WTC11 (cell line): ENCODE data around the gene SMARCA4. TPM values are rescaled to one million over a fixed set of nuclear protein-coding genes. Genes with fewer than 3 reads are reported as not detected.

Experiments used
- ATAC-seq: fragments of 200-7000 bp; cut with Tn5 transposase; 2 replicates; pipeline ENCODE4 v1.10.0; 2021; ENCODE audit warnings: mild to moderate bottlenecking, moderate library complexity
- CTCF ChIA-PET: fragments of 300-600 bp; sonication (Branson Sonifier 250); formaldehyde crosslinking; loops from one replicate; lab custom pipeline; 2021; ENCODE audit warnings: antibody characterized with exemption; lab: Charles Lee
- POLR2A ChIA-PET: fragments of 350-600 bp; sonication (Branson Sonifier 250); formaldehyde crosslinking; loops from one replicate; lab custom pipeline; 2021; ENCODE audit warnings: antibody characterized with exemption; lab: Charles Lee
- DNase-seq: peaks from one replicate; pipeline ENCODE4 v3.0.0; 2021; ENCODE audit warnings: low spot score
- H3K27ac Mint-ChIP-seq: 2 replicates; pipeline ENCODE4 v1.8.0; 2021; ENCODE audit warnings: mixed read lengths
- H3K27me3 Mint-ChIP-seq: 2 replicates; pipeline ENCODE4 v1.8.0; 2021; ENCODE audit warnings: low read depth, mild to moderate bottlenecking, moderate library complexity, mixed read lengths
- H3K36me3 Mint-ChIP-seq: 2 replicates; pipeline ENCODE4 v1.8.0; 2021; ENCODE audit warnings: mixed read lengths
- H3K4me1 Mint-ChIP-seq: 2 replicates; pipeline ENCODE4 v1.8.0; 2022; ENCODE audit warnings: mixed read lengths
- H3K4me3 Mint-ChIP-seq: 2 replicates; pipeline ENCODE4 v1.8.0; 2021; ENCODE audit warnings: mild to moderate bottlenecking, moderate library complexity, mixed read lengths
- H3K9me3 Mint-ChIP-seq: 2 replicates; pipeline ENCODE4 v1.8.0; 2021; ENCODE audit warnings: mixed read lengths
- ATF1 ChIP-seq: sonication (generic); formaldehyde crosslinking; IDR thresholded peaks from 2 replicates; pipeline ENCODE4 v1.8.1; 2023; ENCODE audit warnings: mild to moderate bottlenecking, moderate library complexity, missing genetic modification reagents
- E2F1 ChIP-seq: sonication (generic); formaldehyde crosslinking; IDR thresholded peaks from 2 replicates; pipeline ENCODE4 v1.8.0; 2022; ENCODE audit warnings: mild to moderate bottlenecking, missing genetic modification reagents
- E2F5 ChIP-seq: sonication (generic); formaldehyde crosslinking; IDR thresholded peaks from 2 replicates; pipeline ENCODE4 v1.8.1; 2022; ENCODE audit warnings: mild to moderate bottlenecking, moderate library complexity, missing genetic modification reagents
- ETV6 ChIP-seq: sonication (generic); formaldehyde crosslinking; IDR thresholded peaks from 2 replicates; pipeline ENCODE4 v1.8.1; 2022; ENCODE audit warnings: mild to moderate bottlenecking, missing genetic modification reagents
- HMGXB4 ChIP-seq: sonication (generic); formaldehyde crosslinking; IDR thresholded peaks from 2 replicates; pipeline ENCODE4 v1.8.1; 2023; ENCODE audit warnings: mild to moderate bottlenecking, moderate library complexity, missing genetic modification reagents
- MYBL2 ChIP-seq: sonication (generic); formaldehyde crosslinking; IDR thresholded peaks from 2 replicates; pipeline ENCODE4 v1.8.1; 2023; ENCODE audit warnings: mild to moderate bottlenecking, moderate library complexity, missing genetic modification reagents
- NFATC4 ChIP-seq: fragments of 250-450 bp; sonication (Bioruptor Pico); IDR thresholded peaks from 2 replicates; pipeline ENCODE4 v1.9.0; 2021; ENCODE audit warnings: mild to moderate bottlenecking
- NR3C1 ChIP-seq: sonication (generic); formaldehyde crosslinking; conservative IDR thresholded peaks from 2 replicates; pipeline ENCODE4 v1.8.1; 2023; ENCODE audit warnings: low read depth, mild to moderate bottlenecking, missing genetic modification reagents
- OVOL2 ChIP-seq: fragments of 250-450 bp; sonication (Bioruptor Pico); IDR thresholded peaks from 2 replicates; pipeline ENCODE4 v1.9.0; 2021; ENCODE audit warnings: mild to moderate bottlenecking, borderline replicate concordance
- SP1 ChIP-seq: sonication (generic); formaldehyde crosslinking; conservative IDR thresholded peaks from 2 replicates; pipeline ENCODE4 v1.8.1; 2022; ENCODE audit warnings: missing genetic modification reagents
- STAT6 ChIP-seq: sonication (generic); formaldehyde crosslinking; conservative IDR thresholded peaks from 2 replicates; pipeline ENCODE4 v1.8.1; 2023; ENCODE audit warnings: mild to moderate bottlenecking, low read depth, missing genetic modification reagents, moderate library complexity
- TCF7 ChIP-seq: sonication (generic); formaldehyde crosslinking; IDR thresholded peaks from 2 replicates; pipeline ENCODE4 v1.8.0; 2022; ENCODE audit warnings: mild to moderate bottlenecking, low read depth, missing genetic modification reagents, moderate library complexity
- TEAD4 ChIP-seq: sonication (generic); formaldehyde crosslinking; IDR thresholded peaks from 2 replicates; pipeline ENCODE4 v1.8.0; 2022; ENCODE audit warnings: mild to moderate bottlenecking, missing genetic modification reagents
- ZNF396 ChIP-seq: fragments of 250-450 bp; sonication (Bioruptor Pico); IDR thresholded peaks from 2 replicates; pipeline ENCODE4 v1.8.0; 2021; ENCODE audit warnings: mild to moderate bottlenecking, moderate library complexity, borderline replicate concordance
- ZNF532 ChIP-seq: fragments of 250-450 bp; sonication (Bioruptor Pico); IDR thresholded peaks from 2 replicates; pipeline ENCODE4 v1.9.0; 2021; ENCODE audit warnings: mild to moderate bottlenecking, borderline replicate concordance
- total RNA-seq: library from RNA; stranded (reverse); gene quantifications from 3 replicates; pipeline ENCODE4 v1.2.3, GENCODE V29; 2021

Gene SMARCA4
- total RNA-seq, 1 experiment from 2014 or later, result 295 TPM

- POLR2A ChIA-PET, result interaction anchor here (0.6 to 1.4 kb wide), 3 partner anchors 24 to 333 kb away, joined by 3 to 11 read pairs (median 4); no protein-coding TSS in a partner anchor
- peak overlapping the region; percentile 86 for H3K27ac Mint-ChIP-seq
- H3K9me3 Mint-ChIP-seq, result no peaks in the 10 kb centered on the region
These were observed 437 bp downstream of the SMARCA4 start for GRCh38 chr19:10961073-10961860.

More at GRCh38 chr19:10961073-10961860, 437 bp downstream of the SMARCA4 start:
- peak; percentile 30 for ATAC-seq
- TF ChIP-seq TCF7 (0 out of 2 replicates have a peak, but pooled peaks have one; percentile 54), STAT6 (CRISPR knock-in tag) (no peak), SP1 (CRISPR knock-in tag) (no peak), NFATC4 (CRISPR knock-in tag) (no peak), E2F5 (CRISPR knock-in tag) (peak; percentile 6; the same call in 1 of the 2 replicates), ATF1 (CRISPR knock-in tag) (no peak), ETV6 (CRISPR knock-in tag) (0 out of 2 replicates have a peak, but pooled peaks have one; percentile 40), MYBL2 (no peak), OVOL2 (CRISPR knock-in tag) (no peak), TEAD4 (CRISPR knock-in tag) (no peak), E2F1 (CRISPR knock-in tag) (no peak), ZNF396 (CRISPR knock-in tag) (no peak), NR3C1 (CRISPR knock-in tag) (0 out of 2 replicates have a peak, but pooled peaks have one; percentile 2), ZNF532 (no peak), HMGXB4 (CRISPR knock-in tag) (no peak)
- peak; percentile 56 for DNase-seq
- Mint-ChIP-seq H3K36me3 (0 out of 2 replicates have a peak, but pooled peaks cover 5% of the 10 kb centered on the region), H3K4me1 (peaks cover 24% of the 10 kb centered on the region), H3K27me3 (no peaks in the 10 kb centered on the region; the same call in 1 of the 2 replicates), H3K4me3 (peak overlapping the region; percentile 95)
- CTCF ChIA-PET, result interaction anchor here (0.6 to 9.3 kb wide), 4 partner anchors 19 to 97 kb away, joined by 3 to 77 read pairs (median 3); no protein-coding TSS in a partner anchor
